Kasumi-1 (cell line): Measurements from ENCODE around the gene TRIO.

ENCODE experiments used
- DNase-seq, 2 experiments: peaks; one replicate each; lab custom pipeline; 2025; lab: John Stamatoyannopoulos, UW

TRIO gene

DNA sequence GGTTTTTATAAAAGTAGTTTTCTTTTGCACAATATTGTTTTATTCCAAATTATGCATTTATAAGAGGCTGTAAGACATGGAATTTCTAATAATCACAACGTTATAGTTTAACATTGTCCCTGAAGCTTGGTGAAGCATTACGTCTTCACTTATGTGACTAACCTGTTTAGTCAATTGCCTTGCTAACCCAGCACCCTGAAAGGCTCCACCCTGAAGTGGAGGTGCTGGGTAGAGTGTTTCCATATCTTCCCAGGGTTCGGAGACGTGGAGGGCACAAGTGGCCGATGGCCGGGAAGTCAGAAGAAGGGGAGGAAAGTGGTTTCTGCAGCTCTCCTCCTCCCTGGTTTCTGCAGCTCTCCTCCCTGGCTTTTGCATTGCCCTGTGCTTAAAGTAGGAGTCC, 83.4 kb downstream of the TRIO start:
- DNase-seq: no peak

DNA sequence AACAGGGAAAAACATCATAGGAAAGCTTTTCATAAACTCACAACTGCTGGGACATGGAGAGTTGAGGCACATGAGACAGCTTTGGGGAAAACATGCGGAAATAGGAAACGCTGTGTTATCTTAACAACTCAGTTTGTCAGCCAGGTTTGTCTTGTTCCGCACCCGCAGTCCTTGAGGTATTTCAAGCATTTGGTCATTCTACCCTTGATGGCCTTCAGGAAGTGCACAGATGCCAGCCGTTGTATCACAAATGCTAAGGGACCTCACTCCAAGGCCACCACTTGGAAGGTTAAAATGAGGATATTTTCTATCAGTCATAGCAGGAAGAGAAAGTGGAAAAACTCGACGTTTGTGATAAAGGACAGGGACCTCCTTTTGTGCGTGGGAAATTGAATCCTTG, 83.8 kb downstream of the TRIO start:
- DNase-seq: no peak

DNA sequence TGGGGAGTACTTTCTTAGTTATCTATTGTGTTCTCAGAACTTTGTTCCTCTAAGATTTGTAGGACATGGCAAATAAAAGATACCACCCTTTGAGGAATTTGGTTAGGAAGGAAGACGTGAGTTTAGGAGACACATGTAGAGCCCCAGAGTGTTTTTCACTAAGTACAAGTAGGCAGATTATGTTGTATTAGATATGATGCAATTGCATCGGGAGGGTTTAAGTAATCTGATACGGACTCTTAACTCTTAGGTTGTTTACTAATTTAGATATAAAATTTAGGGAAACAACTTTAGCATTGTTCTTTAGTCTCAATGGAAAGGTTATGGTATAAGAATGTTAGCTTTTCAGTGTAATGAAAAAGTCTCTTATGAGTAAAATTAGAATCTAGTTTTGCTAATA, 84.4 kb downstream of the TRIO start:
- no peak for DNase-seq

DNA sequence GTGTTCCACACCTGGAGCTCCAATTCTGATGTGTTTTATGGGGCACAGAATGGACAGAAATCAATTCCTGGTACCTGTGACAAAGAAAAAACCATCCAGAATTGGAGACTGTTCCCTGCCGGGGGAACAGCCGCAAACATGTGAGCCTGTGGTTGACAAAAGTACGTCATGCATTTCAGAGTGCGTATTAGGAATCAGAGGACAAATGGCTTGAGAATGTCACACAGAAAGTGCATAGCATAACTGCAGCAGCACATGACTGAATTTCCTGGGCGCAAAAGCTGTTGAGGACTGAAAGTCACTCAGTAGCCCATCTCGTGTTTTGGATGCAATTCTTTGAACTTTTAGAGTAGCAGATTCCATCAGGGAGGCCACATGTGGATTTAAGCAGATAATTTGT, 85.1 kb downstream of the TRIO start:
- no peak for DNase-seq

DNA sequence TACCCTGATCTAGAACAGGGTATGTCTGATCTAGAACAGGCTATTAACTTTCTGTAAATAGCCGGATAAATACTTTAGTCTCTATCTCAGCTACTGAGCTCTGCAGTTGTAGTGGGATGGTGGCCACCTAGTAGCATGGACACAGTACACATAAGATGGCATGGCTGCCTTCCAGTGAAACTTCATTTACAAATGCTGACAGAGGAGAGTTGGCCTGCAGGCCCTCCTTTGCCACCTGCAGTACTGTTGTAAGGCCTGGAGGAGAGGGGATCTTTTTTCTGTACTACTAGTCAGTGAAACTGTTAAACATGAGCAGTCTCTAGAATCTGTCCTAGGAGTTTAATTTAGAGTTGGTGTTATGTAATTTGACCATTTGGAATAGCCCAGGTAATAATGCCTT, 86.0 kb downstream of the TRIO start:
- no peak for DNase-seq

DNA sequence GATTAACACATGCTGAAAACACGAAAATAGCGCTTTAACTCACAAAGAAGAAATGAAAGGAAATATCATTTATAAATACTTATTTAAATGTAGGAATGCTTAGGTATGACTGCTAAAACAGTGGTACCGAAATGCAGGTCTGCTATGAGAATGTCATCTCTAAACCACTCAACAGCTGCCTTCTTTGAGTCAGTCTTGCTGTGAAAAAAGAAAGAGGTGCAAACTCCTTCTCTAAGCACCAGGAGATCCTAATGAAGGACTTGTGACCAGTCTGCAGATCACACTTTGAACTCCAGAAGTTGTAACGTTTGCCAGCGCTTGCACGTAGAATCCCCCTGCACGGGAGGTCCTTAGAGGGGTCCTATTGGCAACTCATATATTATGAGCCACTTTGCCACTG, 86.6 kb downstream of the TRIO start:
- no peak for DNase-seq

DNA sequence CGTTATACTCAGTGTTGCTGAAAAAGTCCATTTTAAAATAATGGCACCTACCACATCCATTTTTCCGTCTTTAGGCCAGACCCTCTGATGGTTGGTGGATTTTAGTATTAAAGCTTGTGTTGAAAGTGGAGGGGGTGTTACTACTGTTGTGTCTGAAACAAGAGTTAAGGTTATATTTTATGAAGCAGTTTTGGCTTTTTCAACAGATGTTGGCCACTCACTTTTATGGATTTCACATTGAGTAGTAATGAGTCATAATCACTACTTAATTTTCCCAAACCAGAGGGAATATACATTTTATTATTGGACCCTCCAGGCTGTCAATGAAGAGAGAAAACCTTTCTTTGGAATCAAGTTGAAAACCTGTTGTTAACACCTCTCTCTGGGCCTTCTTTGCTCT, 88.0 kb downstream of the TRIO start:
- DNase-seq: no peak

DNA sequence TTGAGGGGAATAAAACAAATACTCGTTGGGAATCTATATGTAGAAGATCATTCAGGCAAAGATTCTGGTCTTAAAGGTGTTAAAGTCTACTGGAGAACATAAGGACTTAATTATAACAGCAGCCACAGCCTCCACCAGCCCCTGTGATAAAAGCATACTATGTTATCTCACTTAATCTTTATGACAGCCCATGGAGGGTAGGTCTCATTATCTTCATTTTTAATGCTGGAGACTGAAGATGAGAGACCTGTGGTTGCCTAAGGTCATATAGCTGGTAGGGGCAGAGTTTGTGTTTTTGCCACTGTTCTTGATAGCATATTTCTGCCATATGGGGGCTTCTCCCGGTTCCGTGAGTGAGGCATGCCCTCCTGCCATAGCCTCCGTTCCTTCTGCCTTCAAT, 88.7 kb downstream of the TRIO start:
- DNase-seq: no peak

DNA sequence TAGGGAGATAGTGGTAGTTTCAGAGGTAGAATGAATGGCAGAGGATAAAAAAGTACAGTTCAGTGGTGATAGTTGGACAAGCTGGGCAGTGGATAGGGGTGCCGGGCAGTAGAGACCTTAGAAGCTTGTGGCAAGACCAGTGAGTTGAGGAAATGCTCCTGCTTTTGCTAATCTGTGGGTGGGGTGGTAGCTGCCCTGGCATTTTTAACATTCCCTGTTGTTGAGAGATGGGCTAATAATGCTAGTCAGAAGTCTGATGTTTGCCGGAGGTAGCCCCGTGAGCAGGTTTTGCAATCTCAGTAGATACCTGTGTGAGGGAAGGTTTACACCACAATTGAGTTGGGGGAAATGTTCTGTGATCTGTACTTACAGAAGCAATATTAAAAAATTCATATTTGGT, 91.1 kb downstream of the TRIO start:
- no peak for DNase-seq

DNA sequence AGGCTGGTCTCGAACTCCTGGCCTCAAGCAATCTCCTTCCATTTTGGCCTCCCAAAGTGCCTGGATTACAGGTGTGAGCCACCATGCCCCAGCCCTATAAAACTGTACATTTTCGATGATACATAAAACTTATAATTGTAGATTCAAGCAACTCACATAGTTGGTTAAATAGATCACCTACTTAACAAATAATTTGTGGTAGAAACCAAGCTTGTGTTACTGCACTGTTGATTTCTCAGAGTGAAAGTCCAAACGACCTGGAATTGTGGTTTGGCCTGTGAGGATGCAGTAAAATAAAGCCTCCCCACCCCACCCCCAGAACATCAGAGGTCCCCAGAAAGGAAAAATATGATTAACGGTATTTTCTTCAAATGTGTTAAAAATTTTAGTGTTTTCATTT, 92.7 kb downstream of the TRIO start:
- no peak for DNase-seq

DNA sequence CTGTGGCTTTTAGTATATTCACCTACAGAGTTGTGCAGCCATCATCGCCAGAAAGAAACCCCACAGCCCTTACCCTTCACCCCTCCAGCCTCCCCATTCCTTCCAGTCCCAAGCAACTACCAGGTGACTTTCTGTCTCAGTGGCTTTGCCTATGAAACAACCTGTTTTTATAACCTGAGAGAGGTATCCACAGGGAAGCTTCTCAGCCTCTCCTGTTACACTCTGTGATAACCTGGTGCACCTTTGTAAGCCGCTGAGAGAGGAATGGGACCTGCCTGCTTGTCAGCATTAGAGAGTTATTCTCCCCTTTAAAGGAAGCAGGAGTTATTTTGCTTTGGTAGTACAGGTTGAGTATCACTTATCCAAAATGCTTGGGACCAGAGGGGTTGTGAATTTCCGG, 93.6 kb downstream of the TRIO start:
- DNase-seq: no peak

DNA sequence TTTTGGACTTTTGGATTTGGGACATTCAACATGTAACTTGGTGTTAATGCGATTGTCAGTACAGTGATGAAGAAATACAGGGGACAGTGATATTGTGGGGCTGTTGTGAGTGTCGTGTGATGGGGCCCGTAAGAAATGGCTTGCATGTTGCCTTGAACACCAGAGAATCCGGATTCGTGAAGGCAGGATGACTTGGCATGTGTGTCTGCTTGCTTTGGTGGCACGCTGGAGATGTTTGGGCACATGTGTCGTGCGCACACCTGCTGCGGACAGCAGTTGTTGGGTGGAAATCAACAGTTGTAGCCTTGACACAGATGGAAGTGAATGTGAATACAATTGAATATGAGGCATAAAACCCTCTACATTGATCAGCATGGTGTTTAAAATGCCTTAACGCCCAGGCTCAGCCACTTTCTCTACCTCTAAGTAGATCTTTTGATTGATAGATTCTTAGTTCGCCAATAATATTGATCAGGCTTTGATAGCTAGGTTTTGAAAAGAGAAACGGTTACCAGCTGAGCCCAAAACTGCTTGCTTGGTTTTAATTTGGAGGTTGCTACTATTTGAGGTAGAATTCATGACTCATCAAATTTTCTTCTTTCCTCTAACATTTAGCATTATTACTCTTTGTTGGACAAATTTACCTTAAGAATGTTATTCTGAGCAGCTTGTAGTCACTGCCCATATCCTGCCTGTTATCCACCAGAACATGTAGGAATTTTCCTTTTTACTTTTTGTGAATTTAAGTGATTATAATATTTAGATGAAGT, 94.4 kb downstream of the TRIO start:
- no peak for DNase-seq

DNA sequence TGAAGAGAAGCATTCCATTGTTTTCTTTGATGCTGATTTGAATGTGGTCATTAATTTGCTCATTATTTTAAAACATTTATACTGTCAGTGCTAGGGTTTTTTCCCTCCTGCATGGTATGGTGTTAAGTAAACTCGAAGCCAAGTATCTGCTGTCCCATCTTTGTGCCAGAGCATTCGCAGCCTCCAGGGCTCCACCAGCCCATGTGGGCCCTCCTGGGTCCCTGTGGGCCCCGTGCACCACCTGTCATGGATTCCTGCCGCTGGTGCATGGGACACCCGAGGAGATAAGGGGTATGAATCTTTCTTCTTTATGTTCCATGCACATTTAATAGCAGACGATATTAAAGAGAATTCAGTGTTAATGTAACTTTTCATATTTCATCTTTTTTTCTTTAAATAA, 95.1 kb downstream of the TRIO start:
- DNase-seq: no peak

DNA sequence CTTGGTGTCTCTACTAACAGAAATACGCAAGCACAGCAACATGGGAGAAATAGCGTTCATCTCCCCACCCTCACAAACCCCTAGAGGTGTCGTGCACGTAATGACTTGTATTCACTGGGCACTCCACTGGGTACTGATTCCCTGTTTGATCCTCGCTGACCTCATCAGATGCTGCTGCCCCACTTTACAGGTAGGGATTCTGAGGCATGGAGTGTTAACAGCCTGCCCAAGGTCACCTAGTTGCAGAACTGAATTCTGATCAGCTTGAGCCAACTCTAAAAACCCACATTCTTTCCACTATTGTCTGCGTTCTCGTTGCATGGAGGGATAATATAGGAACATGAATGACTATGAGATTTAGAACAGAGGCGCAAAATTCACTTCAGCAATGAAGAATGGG, 96.3 kb downstream of the TRIO start:
- no peak for DNase-seq

DNA sequence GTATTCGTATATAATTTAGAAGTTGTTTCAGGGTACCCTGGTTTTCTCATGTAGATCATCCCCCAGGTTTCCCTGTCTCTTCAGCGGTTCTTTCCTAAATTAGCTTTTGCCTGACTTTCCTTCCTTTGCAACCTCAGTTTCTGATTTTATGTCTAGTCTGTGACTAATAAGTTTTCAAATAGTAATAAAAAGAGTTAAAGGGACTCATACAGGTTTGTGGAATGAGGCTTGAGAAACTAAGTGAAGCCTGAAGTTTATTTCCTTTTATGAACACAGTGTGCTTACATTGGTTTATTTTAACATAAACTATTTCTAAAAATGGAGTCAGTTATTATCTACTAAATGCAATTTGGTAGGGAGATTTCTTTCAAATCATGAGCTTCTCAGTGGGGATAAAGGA, 96.8 kb downstream of the TRIO start:
- no peak for DNase-seq

DNA sequence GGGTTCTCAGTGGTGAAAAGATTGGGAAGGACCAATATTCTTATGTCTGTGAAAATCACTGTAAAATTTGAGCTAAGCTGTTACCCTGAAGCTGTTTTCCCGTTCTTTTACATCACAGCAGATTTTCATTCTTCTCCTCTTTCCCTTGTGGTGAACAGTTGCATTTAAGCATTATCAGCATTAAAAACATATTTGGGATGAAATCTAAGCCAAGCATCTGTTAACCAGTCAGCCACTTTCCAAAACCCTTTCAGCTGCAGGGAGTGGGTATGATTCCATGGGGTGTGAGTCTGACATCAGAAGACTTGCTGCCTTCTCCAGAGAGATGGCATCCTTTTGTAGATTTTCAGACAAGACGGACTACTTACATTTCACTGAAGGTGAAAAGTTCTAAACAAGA, 97.2 kb downstream of the TRIO start:
- DNase-seq: no peak

DNA sequence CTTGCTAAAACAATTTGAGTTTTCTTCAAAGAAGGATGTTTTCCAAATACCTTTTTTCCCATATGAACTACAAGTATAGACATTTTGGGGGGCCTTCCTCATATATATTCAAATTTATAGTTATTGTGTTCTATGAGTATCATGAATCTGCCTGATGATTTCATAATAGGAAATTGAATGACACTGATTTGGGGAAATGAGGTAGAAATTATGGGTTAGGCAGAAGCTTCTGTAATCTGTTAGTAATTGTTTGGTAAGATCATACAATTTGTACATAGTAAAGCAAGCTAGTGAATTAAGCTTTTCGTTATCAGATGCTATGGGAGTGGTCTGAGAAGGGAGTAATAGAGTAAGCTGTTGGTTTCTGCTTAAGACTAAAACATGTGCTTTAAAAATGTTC, 98.0 kb downstream of the TRIO start:
- no peak for DNase-seq

DNA sequence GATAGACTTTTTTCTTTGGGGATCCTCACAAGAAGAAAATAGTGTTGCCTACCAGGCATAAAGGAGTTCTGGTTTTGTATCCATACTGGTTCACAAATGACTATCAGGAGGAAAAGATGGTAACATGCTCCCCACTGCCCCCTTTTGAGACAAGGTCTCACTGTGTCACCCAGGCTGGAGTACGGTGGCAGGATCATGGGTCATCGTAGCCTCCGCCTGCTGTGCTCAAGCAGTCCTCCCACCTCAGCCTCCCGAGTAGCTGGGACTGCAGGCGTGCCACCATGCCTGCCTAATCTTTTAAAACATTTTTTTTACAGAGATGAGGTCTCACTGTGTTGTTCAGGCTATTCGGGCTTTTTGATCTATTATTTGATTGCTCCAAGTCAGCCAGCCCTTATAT, 99.3 kb downstream of the TRIO start:
- no peak for DNase-seq

DNA sequence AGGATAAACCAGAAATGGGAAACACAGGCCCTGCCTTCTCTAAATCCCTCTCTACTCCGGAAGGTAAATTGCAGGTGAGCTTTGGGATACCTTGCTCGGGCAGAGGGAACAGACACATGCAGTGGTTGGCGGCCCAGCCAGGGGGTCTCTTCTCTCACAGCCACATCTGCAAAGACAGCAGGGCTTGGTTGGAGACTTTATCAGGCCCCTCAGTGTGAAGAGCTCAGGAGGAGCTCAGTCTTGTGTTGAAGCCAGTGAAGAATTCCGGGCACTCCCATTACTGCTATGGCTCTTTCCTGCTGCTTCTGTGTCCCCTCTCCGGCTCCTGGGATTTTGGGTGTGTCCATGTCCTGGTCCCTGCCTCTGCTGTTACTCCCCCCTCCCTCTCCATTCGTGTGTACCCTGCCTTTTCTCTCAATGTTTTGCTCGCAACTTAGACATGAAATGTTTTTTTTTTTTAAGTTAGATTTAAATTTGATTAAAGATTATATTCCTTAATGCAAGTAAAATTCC, 99.8 kb downstream of the TRIO start:
- no peak for DNase-seq

DNA sequence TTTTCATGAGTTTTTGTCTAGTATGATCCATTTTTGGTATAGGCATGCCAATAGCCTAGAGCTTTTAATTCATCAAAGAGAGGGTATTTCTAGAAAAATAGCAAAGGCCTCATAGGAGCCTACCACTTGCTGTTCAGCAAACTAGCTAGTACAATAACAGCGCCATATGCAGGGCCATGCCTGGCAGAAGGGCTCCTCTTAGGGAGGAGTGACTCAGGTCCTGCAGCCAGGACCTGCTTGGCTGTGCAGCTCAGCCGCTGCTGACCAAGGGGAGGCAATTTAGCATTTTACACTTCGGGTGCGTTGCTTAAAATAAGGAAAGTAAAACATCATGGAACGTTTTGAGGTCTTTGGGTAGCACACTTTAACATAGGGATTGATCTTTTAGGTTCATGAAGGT, 100.6 kb downstream of the TRIO start:
- no peak for DNase-seq

DNA sequence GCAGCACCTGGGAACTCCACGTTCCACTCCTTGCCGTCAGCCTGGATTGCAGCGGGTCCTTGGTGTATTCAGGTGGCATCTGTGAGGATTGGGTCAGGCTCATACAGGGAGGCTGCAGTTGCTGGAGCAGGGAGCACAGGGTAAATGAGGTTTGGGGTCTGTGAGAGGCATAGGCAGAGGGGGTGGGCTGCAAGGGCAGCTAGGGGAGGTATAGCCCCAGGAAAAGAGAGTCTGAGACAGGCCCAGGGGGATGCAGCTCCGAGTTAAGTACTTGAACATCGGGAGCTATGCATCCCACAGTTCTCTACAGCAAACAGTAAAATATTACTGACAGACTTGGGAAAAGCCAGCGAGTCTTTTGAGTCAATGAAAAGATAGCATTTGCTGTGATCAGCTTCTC, 101.6 kb downstream of the TRIO start:
- no peak for DNase-seq

DNA sequence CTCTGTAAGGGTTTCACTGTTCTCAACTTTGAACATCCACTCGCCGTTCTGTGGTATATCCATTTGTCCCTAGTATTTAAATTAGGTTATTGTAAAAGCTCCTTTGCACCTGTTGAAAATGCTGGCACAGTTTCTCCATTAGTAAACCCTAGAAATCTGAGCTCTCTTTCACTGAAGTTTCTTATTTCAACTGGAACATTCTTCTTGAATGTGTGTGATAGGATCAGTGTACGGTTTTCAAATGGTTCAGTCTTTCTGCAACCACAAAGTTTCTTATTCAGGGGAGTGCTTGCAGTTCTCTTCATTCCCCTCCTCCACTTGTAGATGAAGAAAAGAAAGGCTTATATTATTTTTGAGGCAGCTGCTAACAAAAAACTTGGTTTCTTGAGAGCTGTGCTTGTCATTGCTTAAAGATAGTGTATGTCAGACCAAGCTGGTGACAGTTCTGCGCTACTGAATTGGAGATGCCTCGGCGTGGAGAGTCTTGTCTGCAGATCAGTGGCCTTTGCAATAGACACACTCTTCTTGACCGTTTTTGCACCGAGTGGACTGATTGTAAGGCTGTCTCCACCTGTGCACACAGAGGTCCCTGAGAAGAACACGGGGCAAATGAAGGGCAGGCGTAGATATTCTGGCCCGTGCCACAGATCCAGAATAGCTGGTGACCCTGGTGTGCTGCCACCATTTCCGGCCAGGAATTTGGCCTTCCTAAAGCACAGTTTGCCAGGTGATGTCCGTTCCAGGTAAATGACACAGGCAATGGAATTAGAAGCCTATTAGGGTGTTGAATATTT, 102.2 kb downstream of the TRIO start:
- DNase-seq: no peak

DNA sequence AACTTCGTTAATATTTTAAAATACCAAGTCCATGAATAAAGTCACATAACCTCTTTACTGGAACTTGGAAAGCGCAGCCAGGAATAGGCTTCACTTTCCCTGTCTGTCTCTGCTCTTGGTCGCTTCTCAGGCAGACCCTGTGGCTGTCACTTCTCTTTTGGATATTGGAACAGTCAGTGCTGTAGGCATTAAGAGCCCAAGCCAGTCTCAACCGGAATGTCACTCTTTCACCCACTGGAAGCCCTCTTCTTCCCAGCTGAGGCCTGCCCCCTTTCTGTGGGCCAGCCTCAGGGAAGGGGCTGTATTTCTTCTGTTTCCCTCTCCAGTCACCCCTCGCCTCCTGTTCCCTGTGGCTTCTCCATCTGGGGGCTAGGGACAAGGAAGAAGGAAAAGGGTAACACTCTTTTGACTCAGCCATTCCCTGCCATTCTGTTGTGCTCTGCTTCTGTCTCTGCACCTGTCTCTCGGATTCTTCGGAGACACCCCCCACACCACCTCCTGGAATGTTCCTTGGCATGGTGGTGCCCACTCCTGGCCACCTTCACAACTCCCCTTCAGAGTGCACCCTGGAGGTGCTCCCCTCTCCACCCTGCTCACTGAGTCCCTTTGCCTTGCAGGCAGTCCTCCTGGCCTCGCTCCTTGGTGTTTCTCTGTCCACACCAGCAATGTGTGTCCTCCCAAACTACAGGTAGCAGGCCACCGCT, 103.4 kb downstream of the TRIO start:
- DNase-seq: no peak
